Uterus (tissue), 4 donors: ENCODE measurements around the gene TERC. TPM values are rescaled to one million over a fixed set of nuclear protein-coding genes. Genes with fewer than 3 reads are reported as not detected.

Experiments used
- DNase-seq, 2 donors: peaks; one replicate each; pipeline ENCODE4 v3.0.0-alpha.2; 2019 to 2020
- H3K27ac ChIP-seq, 2 donors: fragments of 200-600 bp; sonication (generic); 1 replicate in 1 of 2; 2 replicates in 1 of 2; pipeline ENCODE4 v1.5.1; 2016 to 2018
- H3K27me3 ChIP-seq, 2 donors: fragments of 200-600 bp; sonication (generic); one replicate each; pipeline ENCODE4 v1.5.1; 2018 to 2019; ENCODE audit warnings: control low read depth in 1 of 2
- H3K36me3 ChIP-seq, 2 donors: fragments of 200-600 bp; sonication (generic); one replicate each; pipeline ENCODE4 v1.5.1; 2019; ENCODE audit warnings: control low read depth in 1 of 2
- H3K4me1 ChIP-seq, 2 donors: fragments of 200-600 bp; sonication (generic); one replicate each; pipeline ENCODE4 v1.5.1; 2018 to 2019; ENCODE audit warnings: control low read depth in 1 of 2
- H3K4me3 ChIP-seq, 2 donors: fragments of 200-600 bp; sonication (generic); 1 replicate in 1 of 2; 2 replicates in 1 of 2; pipeline ENCODE4 v1.5.1; 2018 to 2019; ENCODE audit warnings: mild to moderate bottlenecking in 1 of 2
- H3K9me3 ChIP-seq, 2 donors: fragments of 200-600 bp; sonication (generic); one replicate each; pipeline ENCODE4 v1.5.1; 2019; ENCODE audit warnings: control low read depth in 1 of 2
- CTCF ChIP-seq, 4 experiments: fragments of 200-600 bp in 2 of 4; fragments of 450-650 bp in 2 of 4; sonication (generic) in 2 of 4; IDR thresholded peaks; one replicate each; pipeline ENCODE4 v1.5.1; 2016 to 2019; ENCODE audit warnings: antibody characterized with exemption in 4 of 4, mild to moderate bottlenecking in 2 of 4, moderate library complexity in 1 of 4
- POLR2A ChIP-seq, 2 donors: fragments of 450-650 bp; IDR thresholded peaks; one replicate each; pipeline ENCODE4 v1.6.1; 2016; ENCODE audit warnings: antibody characterized with exemption in 2 of 2, mild to moderate bottlenecking in 1 of 2, moderate library complexity in 1 of 2
- intact Hi-C: fragments of 100-400 bp; cut with DNase I; formaldehyde crosslinking; loops from one replicate; pipeline ENCODE4 v1.15.1; 2023; ENCODE audit warnings: low total_unique reads
- total RNA-seq, 4 donors: library from RNA; depleted of rRNA in 3 of 4; stranded (reverse); fragments of >200 nt in 3 of 4; gene quantifications; one replicate each; pipeline versions ENCODE4 v1.1.0 to v1.2.4, GENCODE V29; 2014 to 2023
- donor health status: DM: yes; HTN: yes; CAD: no.

The TERC gene
- total RNA-seq, 4 donors from 2014 or later, result 4.6 to 705 (median 482) TPM

- Histone ChIP-seq H3K4me3 (peak overlapping the region; percentile 75 to 86), H3K4me1 (peaks cover 6 to 9% of the 10 kb centered on the region in 2 donors), H3K27me3 (no peaks in the 10 kb centered on the region), H3K9me3 (no peaks in the 10 kb centered on the region), H3K27ac (peak overlapping the region; percentile 98), H3K36me3 (no peaks in the 10 kb centered on the region)
- intact Hi-C loops, result no loop called here
- peak; percentile 56 for DNase-seq
- no peak for TF ChIP-seq POLR2A (IDR thresholded peaks at IDR 0.05)
- TF ChIP-seq CTCF (IDR thresholded peaks at IDR 0.05), result no peak
These were observed 6.8 kb upstream of the TERC start for GRCh38 chr3:169771497-169772304.

GRCh38 chr3:169769287-169770181 is 4.7 kb upstream of the TERC start, which contains the start of gene ACTRT3:
TSS of gene ACTRT3 (minus strand) at chr3:169769561. CDS start at chr3:169769520, 41 bp downstream.
- H3K27ac ChIP-seq, result peak within 1 kb of the TSS; percentile 81 to 87
- DNase-seq, result peak; percentile 43 to 56
- H3K9me3 ChIP-seq, result no peaks in the 10 kb centered on the region
- TF ChIP-seq CTCF (IDR thresholded peaks at IDR 0.05) (no peak), POLR2A (IDR thresholded peaks at IDR 0.05) (peak in 1 of 2 donors; percentile 24)
- H3K36me3 ChIP-seq, result no peaks in the 10 kb centered on the region
- intact Hi-C loops, result no loop called here
- H3K27me3 ChIP-seq, result no peaks in the 10 kb centered on the region
- H3K4me3 ChIP-seq, result peak within 1 kb of the TSS; percentile 50 to 70
- H3K4me1 ChIP-seq, result peaks cover 0 to under 1% of the 10 kb centered on the region in 2 donors

- Histone ChIP-seq H3K27me3 (no peaks in the 10 kb centered on the region), H3K36me3 (no peaks in the 10 kb centered on the region), H3K4me3 (peak overlapping the region; percentile 57 to 83), H3K9me3 (no peaks in the 10 kb centered on the region), H3K27ac (peak overlapping the region; percentile 93 to 94), H3K4me1 (no peaks in the 10 kb centered on the region)
- TF ChIP-seq POLR2A (IDR thresholded peaks at IDR 0.05) (peak in 1 of 2 donors; percentile 21), CTCF (IDR thresholded peaks at IDR 0.05) (no peak)
- intact Hi-C loops, result no loop called here
- peak; percentile 71 to 73 for DNase-seq
These were observed 463 bp downstream of the TERC start for GRCh38 chr3:169764312-169764881.

GRCh38 chr3:169760479-169760878 is 4.4 kb downstream of the TERC start:
- DNase-seq, result no peak
- Histone ChIP-seq H3K9me3 (peaks cover 0 to 2% of the 10 kb centered on the region in 2 donors), H3K27ac (no peak overlapping the region), H3K36me3 (no peaks in the 10 kb centered on the region), H3K4me3 (no peak overlapping the region), H3K4me1 (no peaks in the 10 kb centered on the region), H3K27me3 (no peaks in the 10 kb centered on the region)
- intact Hi-C loops, result no loop called here
- TF ChIP-seq POLR2A (IDR thresholded peaks at IDR 0.05), result no peak
- no peak for TF ChIP-seq CTCF (IDR thresholded peaks at IDR 0.05)
